ENCODE data around the gene AUTS2. TPM values are rescaled to one million over a fixed set of nuclear protein-coding genes. Genes with fewer than 3 reads are reported as not detected.

Gene AUTS2
- total RNA-seq, 6 donors from 2014 or later = 38.9 to 151 (median 55.8) TPM

DNA sequence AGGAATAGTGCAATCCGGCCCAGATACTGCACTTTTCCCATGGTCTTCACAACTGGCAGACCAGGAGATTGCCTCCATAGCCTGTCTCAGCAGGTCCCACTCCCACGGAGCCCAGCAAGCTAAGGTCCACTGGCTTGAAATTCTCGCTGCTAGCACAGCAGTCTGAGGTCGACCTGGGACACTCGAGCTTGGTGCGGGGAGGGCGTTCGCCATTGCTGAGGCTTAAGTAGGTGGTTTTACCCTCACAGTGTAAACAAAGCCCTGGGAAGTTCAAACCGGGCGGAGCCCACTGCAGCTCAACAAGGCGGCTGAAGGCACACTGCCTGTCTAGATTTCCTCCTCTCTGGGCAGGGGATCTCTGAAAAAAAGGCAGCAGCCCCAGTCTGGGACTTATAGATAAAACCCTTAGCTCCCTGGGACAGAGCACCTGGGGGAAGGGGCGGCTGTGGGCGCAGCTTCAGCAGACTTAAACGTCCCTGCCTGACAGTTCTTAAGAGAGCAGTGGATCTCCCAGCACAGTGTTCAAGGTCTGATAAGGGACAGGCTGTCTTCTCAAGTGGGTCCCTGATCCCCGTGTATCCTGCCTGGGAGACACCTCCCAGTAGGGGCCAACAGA lies 1240.1 kb downstream of the AUTS2 start:
- Histone ChIP-seq H3K27me3 (no peaks in the 10 kb centered on the region), H3K9me3 (no peaks in the 10 kb centered on the region), H3K27ac (no peak overlapping the region), H3K4me1 (no peaks in the 10 kb centered on the region), H3K4me3 (no peak overlapping the region), H3K36me3 (no peaks in the 10 kb centered on the region)
- DNase-seq = peak in 1 of 2 donors; percentile 57
- 55 to 62% methylated on average over 10 to 11 of the region's 15 CpGs for WGBS, 2 donors
- TF ChIP-seq, protein P1, sequence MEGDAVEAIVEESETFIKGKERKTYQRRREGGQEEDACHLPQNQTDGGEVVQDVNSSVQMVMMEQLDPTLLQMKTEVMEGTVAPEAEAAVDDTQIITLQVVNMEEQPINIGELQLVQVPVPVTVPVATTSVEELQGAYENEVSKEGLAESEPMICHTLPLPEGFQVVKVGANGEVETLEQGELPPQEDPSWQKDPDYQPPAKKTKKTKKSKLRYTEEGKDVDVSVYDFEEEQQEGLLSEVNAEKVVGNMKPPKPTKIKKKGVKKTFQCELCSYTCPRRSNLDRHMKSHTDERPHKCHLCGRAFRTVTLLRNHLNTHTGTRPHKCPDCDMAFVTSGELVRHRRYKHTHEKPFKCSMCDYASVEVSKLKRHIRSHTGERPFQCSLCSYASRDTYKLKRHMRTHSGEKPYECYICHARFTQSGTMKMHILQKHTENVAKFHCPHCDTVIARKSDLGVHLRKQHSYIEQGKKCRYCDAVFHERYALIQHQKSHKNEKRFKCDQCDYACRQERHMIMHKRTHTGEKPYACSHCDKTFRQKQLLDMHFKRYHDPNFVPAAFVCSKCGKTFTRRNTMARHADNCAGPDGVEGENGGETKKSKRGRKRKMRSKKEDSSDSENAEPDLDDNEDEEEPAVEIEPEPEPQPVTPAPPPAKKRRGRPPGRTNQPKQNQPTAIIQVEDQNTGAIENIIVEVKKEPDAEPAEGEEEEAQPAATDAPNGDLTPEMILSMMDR (IDR thresholded peaks at IDR 0.05) = no peak
- no peak for TF ChIP-seq EP300 (IDR thresholded peaks at IDR 0.05)
- no peak for TF ChIP-seq POLR2A (IDR thresholded peaks at IDR 0.05)
- no peak for TF ChIP-seq POLR2AphosphoS5 (IDR thresholded peaks at IDR 0.05)
- no peak for ATAC-seq (ENCODE audit: low FRiP score in 2 of 2)

Small RNAs within 50 kb of the gene (small RNA-seq; reads per million reads assigned to genes)
- gene AC073873.1 = 0 reads per million in 4 donors
